GM12874 (cell line): ENCODE data around the gene MKS1.
A peak's percentile ranks its signal among the peaks of the same experiment; 100 is the strongest.

ENCODE experiments used
- TF ChIP-seq, protein P1 (sequence below): IDR thresholded peaks from 2 replicates; pipeline ENCODE4 v1.5.1; 2011; ENCODE audit warnings: low read depth, mild to moderate bottlenecking, control low read depth, low read length, moderate library complexity; ENCODE audit not compliant: insufficient read depth

The MKS1 gene

DNA sequence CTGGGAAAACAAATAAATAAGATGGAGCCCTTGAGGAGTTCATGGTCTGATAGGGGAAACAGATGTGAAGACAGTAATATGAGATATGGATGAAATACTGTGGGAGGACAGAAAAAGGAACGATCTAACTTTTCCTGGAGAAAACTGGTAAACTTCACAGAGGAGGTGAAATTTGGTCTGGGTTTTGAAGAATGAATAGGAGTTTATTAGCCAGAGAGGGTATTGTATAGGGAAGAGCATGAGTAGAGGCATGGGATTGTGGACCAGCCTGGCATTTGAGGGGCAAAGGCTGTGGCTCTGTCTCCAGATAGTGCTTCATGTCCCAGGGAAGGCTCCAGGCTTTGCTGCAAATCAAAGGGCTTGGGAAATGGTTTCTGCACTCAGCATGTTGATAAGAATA is 20.9 kb upstream of the MKS1 start:
- TF ChIP-seq, protein P1, sequence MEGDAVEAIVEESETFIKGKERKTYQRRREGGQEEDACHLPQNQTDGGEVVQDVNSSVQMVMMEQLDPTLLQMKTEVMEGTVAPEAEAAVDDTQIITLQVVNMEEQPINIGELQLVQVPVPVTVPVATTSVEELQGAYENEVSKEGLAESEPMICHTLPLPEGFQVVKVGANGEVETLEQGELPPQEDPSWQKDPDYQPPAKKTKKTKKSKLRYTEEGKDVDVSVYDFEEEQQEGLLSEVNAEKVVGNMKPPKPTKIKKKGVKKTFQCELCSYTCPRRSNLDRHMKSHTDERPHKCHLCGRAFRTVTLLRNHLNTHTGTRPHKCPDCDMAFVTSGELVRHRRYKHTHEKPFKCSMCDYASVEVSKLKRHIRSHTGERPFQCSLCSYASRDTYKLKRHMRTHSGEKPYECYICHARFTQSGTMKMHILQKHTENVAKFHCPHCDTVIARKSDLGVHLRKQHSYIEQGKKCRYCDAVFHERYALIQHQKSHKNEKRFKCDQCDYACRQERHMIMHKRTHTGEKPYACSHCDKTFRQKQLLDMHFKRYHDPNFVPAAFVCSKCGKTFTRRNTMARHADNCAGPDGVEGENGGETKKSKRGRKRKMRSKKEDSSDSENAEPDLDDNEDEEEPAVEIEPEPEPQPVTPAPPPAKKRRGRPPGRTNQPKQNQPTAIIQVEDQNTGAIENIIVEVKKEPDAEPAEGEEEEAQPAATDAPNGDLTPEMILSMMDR: no peak

- TF ChIP-seq, protein P1: no peak
Observed at GRCh38 chr17:58238147-58238634, 19.1 kb upstream of the MKS1 start, which contains the start of gene LPO. LPO (plus strand) TSS chr17:58238584; CDS start chr17:58242980, 4,396 bp downstream.

- TF ChIP-seq, protein P1: no peak
Observed at GRCh38 chr17:58236394-58236793, 17.3 kb upstream of the MKS1 start.

DNA sequence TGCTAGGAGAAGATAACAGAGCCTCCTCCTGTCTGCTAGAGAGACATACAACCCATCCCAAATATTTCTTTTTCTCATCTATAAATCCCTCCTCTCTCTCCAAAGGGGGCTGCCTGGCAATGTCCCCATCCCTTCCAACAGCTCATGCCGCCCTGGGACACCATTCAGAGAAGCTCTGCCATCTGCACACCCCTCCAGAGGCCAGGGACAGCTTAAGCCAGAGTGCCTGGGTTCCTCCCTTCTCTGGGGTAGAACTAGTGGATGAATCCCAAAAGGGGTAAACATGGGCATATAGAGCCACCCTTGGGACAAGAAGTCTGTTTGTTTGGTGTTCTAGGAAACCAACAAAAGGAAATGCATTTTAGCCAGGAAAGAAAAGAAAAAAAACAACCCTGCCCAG is 16.8 kb upstream of the MKS1 start:
- TF ChIP-seq, protein P1: no peak

DNA sequence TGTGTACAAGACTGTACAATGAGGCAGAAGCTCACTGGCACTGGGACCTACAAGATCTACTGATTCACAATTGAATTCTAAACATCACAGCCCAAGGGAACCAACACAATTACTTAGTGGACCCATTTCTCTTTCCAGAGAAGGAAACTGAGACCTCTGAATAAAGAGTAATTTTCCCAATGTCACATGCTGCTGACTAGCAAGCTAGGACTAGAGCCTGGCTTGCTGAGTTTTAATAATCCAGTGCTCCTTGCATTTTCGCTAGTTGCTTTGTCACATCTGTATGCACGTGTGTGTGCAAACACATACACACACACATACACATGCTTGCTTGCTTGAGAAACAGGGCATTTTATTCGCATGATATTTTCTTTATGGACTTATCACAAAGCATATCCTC is 15.5 kb upstream of the MKS1 start:
- TF ChIP-seq, protein P1: no peak

DNA sequence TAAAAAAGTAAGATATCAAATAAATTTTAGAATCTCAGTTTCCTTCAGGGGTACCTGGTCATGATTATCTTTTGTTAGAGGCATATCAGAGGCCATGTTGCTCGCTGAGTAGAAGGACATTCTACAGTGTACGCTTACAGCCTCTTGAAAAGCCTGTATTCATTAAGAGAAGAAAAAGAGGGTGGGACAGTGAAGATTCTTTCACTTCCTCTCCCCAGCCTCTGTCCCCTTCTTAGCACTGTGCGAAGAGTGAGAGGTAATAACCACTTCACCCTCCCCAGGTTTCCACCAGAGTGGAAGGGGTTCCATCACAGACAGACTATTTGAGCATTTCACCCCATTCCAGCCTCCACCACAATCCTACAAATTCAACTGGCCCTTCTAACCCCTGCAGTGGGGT is 14.5 kb upstream of the MKS1 start:
- TF ChIP-seq, protein P1: no peak

DNA sequence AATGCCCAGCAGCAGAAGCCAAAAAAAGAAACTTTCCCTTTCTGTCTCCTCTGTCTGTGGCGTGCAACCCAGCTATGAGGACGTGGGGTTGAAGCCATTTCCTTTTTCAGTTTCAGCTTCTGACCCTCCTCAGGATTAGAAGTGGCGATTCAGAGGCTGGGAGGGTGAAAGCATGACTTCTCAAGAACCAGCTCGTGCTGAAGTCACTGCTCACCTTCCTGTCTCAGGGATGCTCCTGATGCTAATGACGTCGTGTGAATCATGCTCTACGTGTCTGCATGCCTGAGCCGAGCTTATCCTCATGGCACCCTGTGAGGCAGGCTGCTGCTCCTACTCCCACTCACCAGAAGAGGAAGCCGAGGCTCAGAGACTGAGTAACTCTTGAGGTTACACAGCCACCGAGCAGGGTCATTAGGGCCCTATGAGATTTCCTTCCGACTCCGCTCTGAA is 13.7 kb upstream of the MKS1 start:
- TF ChIP-seq, protein P1: peak; percentile 12; the same call in 1 of the 2 replicates
